RWPE1 (cell line): ENCODE data around the gene TRIM65.

Experiments used
- CTCF ChIA-PET: fragments of 350-600 bp; sonication (Branson Sonifier 250); formaldehyde crosslinking; extraction: SDS; loops from one replicate; lab custom pipeline; 2021; lab: Yijun Ruan, JAX
- POLR2A ChIA-PET: fragments of 400-600 bp; formaldehyde crosslinking; extraction: SDS; loops from one replicate; lab custom pipeline; 2020; ENCODE audit warnings: antibody characterized with exemption; ENCODE audit not compliant: low non-redundant PET; lab: Yijun Ruan, JAX
- DNase-seq: peaks from one replicate; pipeline ENCODE4 v3.0.0; 2012; ENCODE audit warnings: low spot score
- H3K27ac ChIP-seq: fragments of 450-650 bp; 2 replicates; pipeline ENCODE4 v1.5.1; 2017
- TF ChIP-seq, protein P1 (sequence below): fragments of 450-650 bp; conservative IDR thresholded peaks from 2 replicates; pipeline ENCODE4 v1.5.1; 2017; ENCODE audit warnings: low read depth, mild to moderate bottlenecking

The TRIM65 gene

DNA sequence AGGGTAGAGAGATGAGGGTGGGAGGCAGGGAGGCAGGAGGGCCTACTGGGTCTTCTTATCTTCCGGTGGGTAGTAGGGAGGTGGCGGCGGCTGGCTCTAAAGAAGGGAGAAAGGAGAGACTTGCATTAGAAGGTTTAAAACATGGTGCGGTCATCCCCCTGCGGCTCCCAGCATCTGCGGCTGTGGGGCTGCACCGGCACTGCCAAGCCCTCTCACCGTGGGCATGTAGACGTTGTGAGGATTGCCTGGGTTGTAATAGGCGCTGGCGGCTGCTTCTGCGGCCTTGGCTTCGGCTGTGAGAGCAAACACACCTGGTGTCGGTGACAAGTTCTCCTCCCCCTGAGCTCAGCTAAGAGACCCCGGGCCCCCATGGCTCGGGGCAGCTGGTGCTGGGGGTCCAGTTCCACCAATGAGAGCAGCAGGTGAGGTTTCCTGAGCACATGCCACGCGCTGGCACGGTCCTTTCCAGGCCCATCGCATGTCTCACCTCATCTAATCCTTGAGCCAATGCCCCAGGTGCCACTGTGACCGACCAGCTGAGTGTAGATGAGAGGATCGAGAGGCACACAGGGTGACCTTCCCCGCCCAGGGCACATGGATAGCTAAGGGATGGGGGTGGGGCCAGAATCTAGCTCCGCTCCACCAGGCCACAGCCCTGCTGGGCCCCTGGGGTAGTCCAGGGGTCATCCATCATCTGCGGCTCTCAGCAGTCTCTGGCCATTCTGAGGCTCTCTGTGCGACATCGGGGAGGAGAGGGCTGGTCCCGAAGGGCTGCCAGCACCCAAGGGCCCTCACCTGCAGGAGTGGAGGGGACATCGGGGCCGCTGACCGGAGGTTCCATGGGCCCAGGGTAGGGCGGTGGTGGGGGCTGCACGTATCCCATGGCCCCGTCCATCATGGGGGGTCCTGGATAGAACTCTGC, 49.8 kb downstream of the TRIM65 start:
- peak overlapping the region; percentile 92 for H3K27ac ChIP-seq
- POLR2A ChIA-PET, result interaction anchor here (0.7 to 3.1 kb wide), 2 partner anchors 8 to 697 kb away, joined by 7 to 11 read pairs; partner anchors contain the start of gene WBP2
- CTCF ChIA-PET, result interaction anchor here (0.5 to 1.4 kb wide), 5 partner anchors 12 to 74 kb away, joined by 3 to 5 read pairs (median 4); no protein-coding TSS in a partner anchor

DNA sequence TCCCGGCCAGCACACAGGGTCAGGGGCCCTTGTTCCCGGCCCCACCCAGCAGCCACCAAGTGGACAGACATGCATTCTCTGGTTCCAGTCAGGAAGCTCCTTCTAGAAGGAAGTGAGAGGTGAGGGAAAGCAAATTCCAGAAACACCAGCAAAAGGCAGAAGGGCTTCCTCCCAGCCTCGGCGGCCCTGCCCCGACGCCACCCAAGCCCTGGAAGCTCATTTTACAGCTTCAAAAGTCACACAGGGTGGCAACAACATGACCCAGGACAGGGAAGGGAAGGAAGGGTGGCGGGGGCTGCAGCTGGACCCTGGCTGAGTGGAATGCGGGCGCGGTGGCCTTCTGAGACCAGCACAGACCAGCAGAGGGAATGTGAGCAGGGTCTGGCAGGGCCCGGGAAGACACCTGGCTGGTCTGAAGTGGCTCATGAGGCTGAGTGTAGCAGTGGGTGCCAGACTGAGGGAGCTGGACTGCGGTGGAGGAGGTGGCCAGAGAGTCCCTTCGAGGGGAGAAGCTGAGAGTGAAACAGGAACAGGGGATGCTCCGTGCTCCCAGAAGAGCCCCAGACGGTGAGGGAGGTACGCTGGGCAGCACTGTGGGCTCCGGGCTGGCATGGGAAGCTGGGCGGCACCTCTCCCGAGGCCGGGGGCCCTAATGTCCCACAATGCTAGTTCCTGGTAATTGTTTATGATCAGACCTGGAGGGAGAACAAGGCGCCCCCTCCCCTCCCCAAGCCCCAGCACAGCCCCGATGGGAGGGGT, 50.6 kb downstream of the TRIM65 start:
- CTCF ChIA-PET, result interaction anchor here (0.5 to 2.1 kb wide), 13 partner anchors 8 to 85 kb away, joined by 3 to 12 read pairs (median 4); partner anchors contain the start of gene WBP2
- H3K27ac ChIP-seq, result peak overlapping the region; percentile 92
- no peak for DNase-seq

More for the DNA sequence above, 49.8 kb downstream of the TRIM65 start:
- DNase-seq, result no peak
- TF ChIP-seq, protein P1, sequence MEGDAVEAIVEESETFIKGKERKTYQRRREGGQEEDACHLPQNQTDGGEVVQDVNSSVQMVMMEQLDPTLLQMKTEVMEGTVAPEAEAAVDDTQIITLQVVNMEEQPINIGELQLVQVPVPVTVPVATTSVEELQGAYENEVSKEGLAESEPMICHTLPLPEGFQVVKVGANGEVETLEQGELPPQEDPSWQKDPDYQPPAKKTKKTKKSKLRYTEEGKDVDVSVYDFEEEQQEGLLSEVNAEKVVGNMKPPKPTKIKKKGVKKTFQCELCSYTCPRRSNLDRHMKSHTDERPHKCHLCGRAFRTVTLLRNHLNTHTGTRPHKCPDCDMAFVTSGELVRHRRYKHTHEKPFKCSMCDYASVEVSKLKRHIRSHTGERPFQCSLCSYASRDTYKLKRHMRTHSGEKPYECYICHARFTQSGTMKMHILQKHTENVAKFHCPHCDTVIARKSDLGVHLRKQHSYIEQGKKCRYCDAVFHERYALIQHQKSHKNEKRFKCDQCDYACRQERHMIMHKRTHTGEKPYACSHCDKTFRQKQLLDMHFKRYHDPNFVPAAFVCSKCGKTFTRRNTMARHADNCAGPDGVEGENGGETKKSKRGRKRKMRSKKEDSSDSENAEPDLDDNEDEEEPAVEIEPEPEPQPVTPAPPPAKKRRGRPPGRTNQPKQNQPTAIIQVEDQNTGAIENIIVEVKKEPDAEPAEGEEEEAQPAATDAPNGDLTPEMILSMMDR, result no peak

DNA sequence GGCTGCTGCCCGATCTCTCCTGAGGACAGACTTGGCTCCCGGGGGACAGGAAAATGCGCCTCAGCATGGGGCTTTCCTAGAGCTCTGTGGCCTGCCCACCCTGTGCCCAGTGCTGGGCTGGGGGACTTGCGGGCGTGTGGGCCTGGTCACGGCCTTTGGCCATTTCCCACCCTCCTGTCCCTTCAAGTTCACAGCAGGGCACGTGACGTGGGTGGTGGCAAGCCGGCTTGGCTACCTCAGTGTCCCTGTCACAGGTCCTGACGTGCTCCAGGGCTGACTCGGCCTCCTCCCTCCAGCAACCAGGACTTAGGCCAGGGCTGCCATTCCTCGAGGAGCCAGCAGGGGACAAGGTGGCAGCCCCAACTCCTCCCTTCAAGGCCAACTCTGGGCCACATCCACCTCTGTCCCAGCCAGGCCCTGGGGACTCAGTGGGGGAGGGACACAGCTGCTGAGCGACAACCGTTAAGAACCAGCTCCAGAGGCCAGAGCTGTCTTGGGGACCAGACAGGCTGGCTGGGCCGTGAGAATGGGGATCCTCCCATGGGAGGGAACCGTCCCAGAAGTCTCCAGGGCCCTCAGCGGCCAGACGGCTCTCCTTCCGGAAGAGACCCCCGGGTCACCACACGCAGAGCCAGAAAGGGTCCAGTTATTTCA, 51.6 kb downstream of the TRIM65 start:
- CTCF ChIA-PET, result interaction anchor here (0.5 to 2.1 kb wide), 13 partner anchors 9 to 86 kb away, joined by 3 to 12 read pairs (median 4); partner anchors contain the start of gene WBP2
- TF ChIP-seq, protein P1, result peak; percentile 86
- peak overlapping the region; percentile 92 for H3K27ac ChIP-seq
- POLR2A ChIA-PET, result interaction anchor here (0.5 to 3.1 kb wide), 5 partner anchors 10 to 273 kb away, joined by 3 to 11 read pairs (median 4); partner anchors contain the start of gene WBP2
- DNase-seq, result peak; percentile 70

More for the DNA sequence above, 50.6 kb downstream of the TRIM65 start:
- TF ChIP-seq, protein P1, result no peak
- POLR2A ChIA-PET, result interaction anchor here (3.1 kb wide), 1 partner anchor 9 kb away, joined by 11 read pairs; the partner anchor contains the start of gene WBP2

DNA sequence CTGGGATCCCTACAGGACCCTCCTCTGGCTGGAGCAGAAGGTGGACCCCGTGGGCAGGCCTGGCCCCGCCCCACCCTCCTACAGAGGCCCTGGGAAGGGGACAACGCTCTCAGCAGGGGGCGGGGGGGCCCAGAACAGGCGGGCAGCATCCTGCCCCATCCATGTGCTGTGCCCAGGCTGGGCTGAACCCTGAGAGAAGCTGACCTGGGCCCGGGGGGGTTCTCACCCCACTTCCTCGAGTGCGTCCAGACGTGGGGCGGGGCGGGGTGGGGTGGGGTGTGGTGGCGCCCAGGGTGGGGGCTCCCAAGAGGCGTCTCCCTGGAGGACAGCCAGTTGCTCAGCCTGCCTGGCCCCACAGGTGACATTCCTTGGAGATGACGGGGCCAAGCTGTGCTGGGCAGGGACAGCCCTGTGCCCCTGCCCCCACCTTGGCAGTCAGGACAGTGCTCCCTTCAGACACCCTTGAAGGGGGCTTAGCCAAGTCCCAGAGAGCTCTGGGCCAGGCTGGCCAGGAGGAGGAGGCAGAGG, 52.2 kb downstream of the TRIM65 start:
- TF ChIP-seq, protein P1, result no peak
- DNase-seq, result peak; percentile 41
- ChIA-PET POLR2A (interaction anchor here (0.5 to 3.1 kb wide), 5 partner anchors 10 to 274 kb away, joined by 3 to 11 read pairs (median 4); partner anchors contain the start of gene WBP2), CTCF (interaction anchor here (0.6 to 2.1 kb wide), 7 partner anchors 10 to 310 kb away, joined by 3 to 12 read pairs (median 4); partner anchors contain the start of gene WBP2)
- peak overlapping the region; percentile 92 for H3K27ac ChIP-seq

DNA sequence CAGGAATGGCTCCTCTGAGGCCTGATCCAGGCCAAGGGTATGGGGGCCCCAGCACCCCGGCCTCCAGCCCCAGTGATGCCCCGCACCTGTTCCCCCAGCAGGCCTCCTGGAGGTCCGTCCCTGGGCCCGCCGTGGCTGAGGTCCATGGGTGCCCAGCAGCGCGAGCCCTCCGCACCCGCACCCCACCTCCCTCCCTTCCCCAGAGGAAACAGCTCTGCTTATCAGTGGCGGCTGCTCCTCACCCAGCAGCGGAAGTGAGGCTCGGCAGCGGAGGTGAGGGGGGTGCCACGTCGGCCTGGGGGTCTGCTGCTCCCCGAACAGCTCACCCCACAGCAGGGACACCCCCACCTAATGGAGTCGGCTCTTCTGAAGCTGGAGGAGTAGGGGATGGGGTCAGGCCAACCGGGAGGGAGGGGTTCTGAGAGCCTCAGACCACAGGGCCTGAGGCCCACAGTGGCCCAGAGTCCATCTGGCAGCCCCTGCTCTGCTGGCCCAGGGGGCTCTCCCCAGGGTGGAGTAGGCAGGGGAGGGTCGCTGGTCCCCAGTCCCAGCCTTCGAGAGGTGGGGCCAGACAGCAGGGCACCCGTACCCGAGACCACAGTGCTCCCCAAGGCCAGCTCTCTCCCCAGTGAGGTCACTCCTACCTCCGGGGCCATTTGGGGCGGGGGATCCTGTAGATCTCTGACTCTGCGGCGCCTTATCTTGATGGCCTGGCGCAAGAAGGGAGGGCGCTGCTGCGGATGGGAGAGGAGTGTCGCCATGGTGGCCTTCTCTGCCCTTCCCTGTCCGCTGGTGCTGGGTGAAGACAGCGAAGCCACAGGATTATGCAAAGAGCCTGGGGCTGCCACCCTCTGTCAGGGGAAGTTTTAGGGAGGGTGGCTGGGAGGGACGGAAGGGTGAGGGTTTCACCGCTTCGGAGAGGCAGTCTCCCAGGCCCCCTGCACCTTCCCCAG, 52.9 kb downstream of the TRIM65 start, which contains the start of gene UNC13D:
TSS of gene UNC13D (minus strand) at position 828 of the 953 bp plus-strand sequence. CDS start at position 761, 67 bp downstream.
- CTCF ChIA-PET, result interaction anchor here (0.6 to 2.1 kb wide), 6 partner anchors 11 to 311 kb away, joined by 3 to 12 read pairs (median 5); partner anchors contain the start of gene WBP2
- peak within 1 kb of the TSS; percentile 92 for H3K27ac ChIP-seq
- POLR2A ChIA-PET, result interaction anchor here (0.7 to 3.1 kb wide), 2 partner anchors 11 to 67 kb away, joined by 3 to 11 read pairs; partner anchors contain the start of gene WBP2
- DNase-seq, result no peak
- TF ChIP-seq, protein P1, result no peak
